Motor neuron (in vitro differentiated cells): Measurements from ENCODE around the gene FSHR. TPM values are rescaled to one million over a fixed set of nuclear protein-coding genes. Genes with fewer than 3 reads are reported as not detected.

ENCODE experiments used
- ATAC-seq, 8 experiments: fragments of 200-7000 bp; cut with Tn5 transposase; replicated peaks in 6 of 8; 2 replicates each; pipeline ENCODE4 v1.8.0; 2021; ENCODE audit warnings: mild to moderate bottlenecking in 8 of 8, moderate library complexity in 8 of 8
- H3K27ac ChIP-seq, 2 donors: fragments of 250-450 bp; sonication (Bioruptor Pico); 2 replicates each; pipeline ENCODE4 v1.9.0; 2021; ENCODE audit warnings: antibody characterized with exemption in 2 of 2, mild to moderate bottlenecking in 2 of 2, moderate library complexity in 1 of 2
- H3K4me1 ChIP-seq, 2 donors: fragments of 250-450 bp; sonication (Bioruptor Pico); replicated peaks in 1 of 2; 2 replicates each; pipeline ENCODE4 v1.6.1; 2021; ENCODE audit warnings: antibody characterized with exemption in 2 of 2, mild to moderate bottlenecking in 2 of 2, moderate library complexity in 1 of 2
- H3K4me3 ChIP-seq, 5 donors: fragments of 250-450 bp; sonication (Bioruptor Pico); 2 replicates each; pipeline ENCODE4 v1.9.0; 2021; ENCODE audit warnings: antibody characterized with exemption in 5 of 5, mild to moderate bottlenecking in 5 of 5, moderate library complexity in 4 of 5
- WGBS, 10 experiments: fragments of 450-650 bp; shearing (Covaris generic); methylation state at CpG; one replicate each; pipeline ENCODE4 v1.0.0; 2022; 5-methylcytosine and 5-hydroxymethylcytosine counted together
- in situ Hi-C, 9 experiments: fragments of 400-800 bp; cut with MboI; loops; one replicate each; pipeline ENCODE4 v1.15.0; 2021; ENCODE audit warnings: low sequenced_read_pairs in 9 of 9, low pct_unique_long_range_greater_than_20kb in 2 of 9; ENCODE audit not compliant: unreplicated experiment in 9 of 9
- total RNA-seq, 8 experiments: library from RNA; unstranded; fragments of 300-600 nt; gene quantifications; 2 replicates each; pipeline versions ENCODE4 v1.2.3 to v1.2.4, GENCODE V29; 2022

FSHR gene
- under 1 TPM in 4 of 8 experiments, not detected in 4; 0.05 to 0.31 (median 0.17) TPM for total RNA-seq

- 0 to 91% (median 66%) methylated on average over 1 to 4 of the region's 4 CpGs; no CpG with 5 or more reads in 1 of the 10 experiments for WGBS, 10 experiments
- in situ Hi-C loops = no loop called here
- no peak for ATAC-seq
- H3K27ac ChIP-seq = no peak within 1 kb of the TSS
- H3K4me3 ChIP-seq = no peak within 1 kb of the TSS
- H3K4me1 ChIP-seq = peaks cover 0 to 2% of the 10 kb centered on the region in 2 donors
Measured at GRCh38 chr2:49154140-49154539, at the start of gene FSHR. Gene FSHR, minus strand, starts transcription at chr2:49154515. Its CDS starts 98 bp downstream, at chr2:49154417.

- no peak for ATAC-seq
- H3K4me1 ChIP-seq = no peaks in the 10 kb centered on the region
- WGBS, 10 experiments = 0 to 100% (median 86%) methylated on average over 1 to 2 of the region's 2 CpGs; no CpG with 5 or more reads in 2 of the 10 experiments
- in situ Hi-C loops = no loop called here
- no peak overlapping the region for H3K4me3 ChIP-seq
- H3K27ac ChIP-seq = no peak overlapping the region
Measured at GRCh38 chr2:49199266-49199665, 45.0 kb upstream of the FSHR start.

- in situ Hi-C loops = no loop called here
- Histone ChIP-seq H3K4me3 (no peak overlapping the region), H3K27ac (no peak overlapping the region), H3K4me1 (no peaks in the 10 kb centered on the region)
- ATAC-seq = no peak
- 18 to 100% (median 54%) methylated on average over 1 of the region's 1 CpG; no CpG with 5 or more reads in 4 of the 10 experiments for WGBS, 10 experiments
Measured at GRCh38 chr2:49194701-49195100, 40.4 kb upstream of the FSHR start.

- in situ Hi-C loops = no loop called here
- peaks cover 0 to 3% of the 10 kb centered on the region in 2 donors for H3K4me1 ChIP-seq
- H3K27ac ChIP-seq = no peak overlapping the region
- ATAC-seq = no peak
- no peak overlapping the region for H3K4me3 ChIP-seq
- WGBS, 10 experiments = 0 to 100% (median 67%) methylated on average over 1 of the region's 1 CpG; no CpG with 5 or more reads in 2 of the 10 experiments
Measured at GRCh38 chr2:49192036-49192435, 37.7 kb upstream of the FSHR start.

GRCh38 chr2:49189512-49190225 lies 35.4 kb upstream of the FSHR start:
- no peak for ATAC-seq

GRCh38 chr2:49186050-49186648 lies 31.8 kb upstream of the FSHR start:
- WGBS, 10 experiments = 4 to 88% (median 60%) methylated on average over 1 to 8 of the region's 10 CpGs; no CpG with 5 or more reads in 1 of the 10 experiments
- no peak overlapping the region for H3K4me3 ChIP-seq
- peaks cover 0 to 3% of the 10 kb centered on the region in 2 donors for H3K4me1 ChIP-seq
- in situ Hi-C loops = no loop called here
- H3K27ac ChIP-seq = no peak overlapping the region
- ATAC-seq = no peak

More at GRCh38 chr2:49189512-49190225, 35.4 kb upstream of the FSHR start:
- Histone ChIP-seq H3K4me1 (peaks cover 0 to 3% of the 10 kb centered on the region in 2 donors), H3K27ac (no peak overlapping the region), H3K4me3 (no peak overlapping the region)
- 0 to 89% (median 36%) methylated on average over 2 to 4 of the region's 4 CpGs; no CpG with 5 or more reads in 2 of the 10 experiments for WGBS, 10 experiments
- in situ Hi-C loops = no loop called here

GRCh38 chr2:49178656-49179055 lies 24.3 kb upstream of the FSHR start:
- no peak for ATAC-seq
- 16 to 82% (median 30%) methylated on average over 1 to 6 of the region's 7 CpGs; no CpG with 5 or more reads in 3 of the 10 experiments for whole genome bisulfite sequencing, 10 experiments
- in situ Hi-C loops = no loop called here

GRCh38 chr2:49177194-49177593 lies 22.9 kb upstream of the FSHR start:
- Histone ChIP-seq H3K27ac (no peak overlapping the region), H3K4me1 (no peaks in the 10 kb centered on the region), H3K4me3 (no peak overlapping the region)
- ATAC-seq = no peak
- 17 to 100% (median 94%) methylated on average over 1 of the region's 1 CpG; no CpG with 5 or more reads in 4 of the 10 experiments for WGBS, 10 experiments
- in situ Hi-C loops = no loop called here

More at GRCh38 chr2:49178656-49179055, 24.3 kb upstream of the FSHR start:
- Histone ChIP-seq H3K27ac (no peak overlapping the region), H3K4me3 (no peak overlapping the region), H3K4me1 (no peaks in the 10 kb centered on the region)

- no peaks in the 10 kb centered on the region for H3K4me1 ChIP-seq
- in situ Hi-C loops = no loop called here
- 13 to 79% (median 60%) methylated on average over 1 to 3 of the region's 3 CpGs; no CpG with 5 or more reads in 5 of the 10 experiments for WGBS, 10 experiments
- no peak overlapping the region for H3K4me3 ChIP-seq
- ATAC-seq = no peak
- no peak overlapping the region for H3K27ac ChIP-seq
Measured at GRCh38 chr2:49175831-49176230, 21.5 kb upstream of the FSHR start.

- in situ Hi-C loops = no loop called here
- Histone ChIP-seq H3K4me3 (no peak overlapping the region), H3K4me1 (no peaks in the 10 kb centered on the region), H3K27ac (no peak overlapping the region)
- ATAC-seq = no peak
- WGBS, 10 experiments = 0 to 96% (median 61%) methylated on average over 1 to 3 of the region's 3 CpGs; no CpG with 5 or more reads in 1 of the 10 experiments
Measured at GRCh38 chr2:49174750-49175149, 20.4 kb upstream of the FSHR start.

GRCh38 chr2:49167131-49167530 lies 12.8 kb upstream of the FSHR start:
- H3K4me3 ChIP-seq = no peak overlapping the region
- no peak for ATAC-seq
- peaks cover 0 to 13% of the 10 kb centered on the region in 2 donors for H3K4me1 ChIP-seq
- in situ Hi-C loops = no loop called here
- no peak overlapping the region for H3K27ac ChIP-seq

GRCh38 chr2:49165662-49166061 lies 11.3 kb upstream of the FSHR start:
- H3K4me3 ChIP-seq = no peak overlapping the region
- peaks cover 0 to 13% of the 10 kb centered on the region in 2 donors for H3K4me1 ChIP-seq
- peak in 1 of 8 experiments; percentile 20 for ATAC-seq
- 0 to 100% (median 33%) methylated on average over 1 to 2 of the region's 3 CpGs; no CpG with 5 or more reads in 5 of the 10 experiments for WGBS, 10 experiments
- in situ Hi-C loops = no loop called here
- H3K27ac ChIP-seq = no peak overlapping the region

- in situ Hi-C loops = no loop called here
- no peak overlapping the region for H3K4me3 ChIP-seq
- 0 to 83% (median 71%) methylated on average over 1 of the region's 1 CpG; no CpG with 5 or more reads in 3 of the 10 experiments for WGBS, 10 experiments
- ATAC-seq = peak in 1 of 8 experiments; percentile 97
- no peak overlapping the region for H3K27ac ChIP-seq
- peaks cover 0 to 13% of the 10 kb centered on the region in 2 donors for H3K4me1 ChIP-seq
Measured at GRCh38 chr2:49164729-49165128, 10.4 kb upstream of the FSHR start.
